Measurements from ENCODE around the gene RAB40C.

The RAB40C gene

DNA sequence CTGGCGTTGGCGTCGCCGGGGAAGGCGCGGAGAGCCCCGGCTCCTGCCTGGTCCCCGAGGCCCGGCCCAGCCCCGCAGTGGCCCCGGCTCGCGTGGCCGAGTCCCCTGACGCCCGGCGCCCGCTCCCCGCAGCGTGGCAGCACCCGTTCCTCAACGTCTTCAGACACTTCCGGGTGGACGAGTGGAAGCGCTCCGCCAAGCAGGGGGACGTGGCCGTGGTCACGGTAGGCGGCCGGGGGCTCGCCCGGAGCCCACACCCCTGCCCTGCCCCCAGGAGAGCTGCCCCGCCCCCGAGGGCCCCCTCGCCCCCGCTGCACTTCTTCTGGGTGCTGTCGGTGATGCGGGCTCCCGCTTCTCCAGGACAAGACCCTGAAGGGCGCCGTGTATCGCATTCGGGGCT, 59.8 kb downstream of the RAB40C start:
- no peak for DNase-seq

GRCh38 chr16:651844-652243, 62.0 kb downstream of the RAB40C start:
- DNase-seq, result no peak

DNA sequence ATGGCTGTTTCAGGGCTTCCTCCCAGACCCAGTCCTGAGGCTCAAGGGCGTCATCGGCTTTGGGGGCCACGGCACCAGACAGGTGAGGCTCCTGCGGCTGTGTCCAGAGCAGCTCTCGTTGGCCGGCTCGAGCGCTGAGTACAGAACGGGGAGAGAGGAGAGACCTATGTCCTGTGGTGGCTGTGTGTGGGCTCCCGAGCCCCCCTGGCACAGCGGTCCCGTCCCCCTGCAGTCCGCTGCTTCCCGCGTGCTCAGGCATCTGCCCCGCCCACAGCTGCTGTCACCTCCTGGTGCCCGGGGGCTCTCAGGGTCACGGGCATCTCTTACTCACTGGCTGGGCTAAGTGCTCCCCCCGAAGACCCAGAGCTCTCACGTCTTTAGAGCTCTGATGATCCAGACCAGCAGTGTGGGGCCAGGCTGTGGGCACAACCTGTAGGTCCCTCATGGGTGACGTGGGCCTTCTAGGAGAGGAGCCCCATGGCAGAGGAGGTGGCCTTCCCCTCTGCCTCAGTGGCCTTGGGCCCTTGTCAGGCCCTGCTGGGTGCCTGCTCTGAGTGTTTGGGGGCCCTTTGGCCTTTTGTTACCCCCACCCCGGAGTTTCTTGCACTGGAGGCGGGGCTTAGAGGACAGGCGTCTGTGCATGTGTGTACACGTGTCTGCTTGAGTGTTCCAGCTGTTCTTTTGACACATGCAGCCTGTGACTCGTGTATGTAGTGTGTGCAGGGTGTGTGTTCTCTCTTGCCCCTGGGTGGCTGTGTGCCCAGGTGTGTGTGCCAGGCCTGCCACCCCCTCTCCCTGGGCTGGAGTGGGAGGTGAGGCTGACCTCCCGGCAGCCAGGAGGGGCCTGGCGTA, 62.8 kb downstream of the RAB40C start:
- DNase-seq, result no peak

GRCh38 chr16:654034-654433, 64.2 kb downstream of the RAB40C start:
- no peak for DNase-seq

DNA sequence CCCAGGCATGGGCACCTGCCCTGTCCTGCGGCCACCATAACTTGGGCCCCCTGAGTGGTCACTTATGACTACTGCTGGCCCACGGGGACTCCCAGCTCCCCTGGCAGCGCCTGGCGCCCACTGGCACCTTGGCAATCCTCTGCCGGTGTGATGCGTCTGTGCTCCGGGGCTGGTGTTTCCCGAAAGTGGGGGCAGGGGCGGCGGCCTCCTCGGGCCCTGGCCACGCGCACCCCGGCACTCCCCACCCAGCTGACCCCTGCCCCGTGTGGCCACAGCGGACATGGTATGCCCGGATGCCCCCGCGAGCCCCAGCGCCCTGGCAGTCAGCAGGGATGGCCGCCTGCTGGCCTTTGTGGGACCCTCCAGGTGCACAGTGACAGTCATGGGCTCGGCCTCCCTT, 67.6 kb downstream of the RAB40C start:
- no peak for DNase-seq

DNA sequence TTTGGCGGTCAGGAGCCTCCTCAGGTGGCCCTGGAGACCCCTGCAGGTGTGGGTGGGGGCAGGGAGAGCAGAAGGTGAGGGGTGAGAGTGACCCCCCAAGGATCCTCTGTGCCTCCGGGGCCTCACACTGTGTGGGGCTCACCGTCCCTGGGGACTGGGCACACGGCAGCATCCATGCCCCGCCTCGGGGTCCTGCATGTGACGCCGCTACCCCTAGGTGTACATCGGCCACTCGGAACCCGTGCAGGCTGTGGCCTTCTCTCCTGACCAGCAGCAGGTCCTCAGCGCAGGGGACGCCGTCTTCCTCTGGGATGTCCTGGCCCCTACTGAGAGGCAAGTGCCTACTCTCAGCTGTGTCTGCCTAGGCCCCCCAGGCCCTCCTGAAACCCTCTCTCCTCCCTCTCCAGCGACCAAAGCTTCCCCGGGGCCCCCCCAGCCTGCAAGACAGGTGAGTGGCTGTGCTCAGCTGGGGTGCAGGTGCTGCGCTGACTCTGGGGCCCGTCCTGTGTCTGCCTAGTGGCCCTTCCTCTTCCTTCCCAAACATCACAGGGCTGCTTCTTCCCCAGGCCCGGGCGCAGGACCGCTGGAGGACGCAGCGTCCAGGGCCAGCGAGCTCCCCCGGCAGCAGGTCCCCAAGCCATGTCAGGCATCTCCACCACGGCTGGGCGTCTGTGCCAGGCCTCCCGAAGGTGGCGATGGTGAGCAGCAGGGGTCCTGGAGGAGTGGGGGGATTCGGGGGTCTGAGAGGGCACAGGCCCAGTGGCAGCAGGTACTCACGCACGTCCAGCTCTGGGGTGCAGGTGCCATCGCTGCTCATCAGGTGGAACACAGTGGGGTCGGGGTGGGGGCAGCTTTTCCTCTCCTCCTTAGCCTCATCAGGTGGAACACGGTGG, 69.1 kb downstream of the RAB40C start:
- DNase-seq, result no peak

DNA sequence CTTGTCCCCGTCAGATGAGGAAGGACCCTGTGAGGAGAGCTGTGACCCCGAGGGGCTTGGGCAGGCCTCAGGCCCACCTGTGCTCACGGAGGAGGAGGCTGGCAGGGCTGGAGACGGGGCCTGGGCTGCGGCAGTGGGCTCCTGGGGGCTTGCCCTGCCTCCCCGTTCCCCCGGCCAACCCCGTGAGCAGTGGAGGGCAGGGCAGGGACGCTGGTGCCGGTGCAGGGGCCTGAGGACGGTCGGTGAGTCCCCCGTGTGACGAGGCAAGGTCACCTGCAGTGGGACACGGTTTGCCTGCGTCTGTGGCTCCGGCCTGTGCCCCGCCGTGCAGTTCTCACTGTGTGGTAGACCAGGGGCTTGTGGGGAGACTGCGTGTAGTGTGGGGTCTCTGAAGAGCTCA, 69.8 kb downstream of the RAB40C start:
- DNase-seq, result no peak

GRCh38 chr16:660132-660458, 70.2 kb downstream of the RAB40C start:
- DNase-seq, result no peak

DNA sequence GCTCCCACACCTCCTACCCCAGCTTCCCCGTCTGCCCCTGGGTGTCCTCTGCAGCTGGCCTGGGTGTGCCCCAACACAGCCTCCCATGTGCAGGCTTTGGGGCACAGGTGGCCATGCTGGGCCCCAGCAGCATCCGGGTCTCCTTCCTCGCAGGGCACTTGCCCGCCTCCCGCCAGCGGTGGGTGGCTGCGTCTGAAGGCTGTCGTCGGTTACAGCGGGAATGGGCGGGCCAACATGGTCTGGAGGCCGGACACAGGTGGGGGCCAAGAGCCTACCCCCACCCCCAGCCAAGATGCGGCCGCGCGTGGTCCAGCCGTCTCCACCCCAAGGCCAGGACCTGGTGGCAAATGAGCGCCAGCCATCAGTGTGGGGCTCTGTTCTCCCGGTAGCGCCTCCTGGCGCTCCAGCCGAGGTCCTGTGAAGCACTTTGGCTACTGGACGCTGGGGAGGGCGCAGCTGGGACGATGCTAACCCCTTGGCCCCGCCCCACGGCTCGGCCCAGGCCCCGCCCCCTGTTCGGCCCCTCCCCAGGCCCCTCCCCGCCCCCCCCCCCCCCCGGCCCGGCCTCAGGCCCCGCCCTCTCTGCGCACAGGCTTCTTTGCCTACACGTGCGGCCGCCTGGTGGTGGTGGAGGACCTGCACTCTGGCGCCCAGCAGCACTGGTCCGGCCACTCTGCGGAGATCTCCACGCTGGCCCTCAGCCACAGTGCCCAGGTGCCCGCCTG, 70.8 kb downstream of the RAB40C start:
- no peak for DNase-seq

GRCh38 chr16:661184-661821, 71.4 kb downstream of the RAB40C start:
- DNase-seq, result no peak

DNA sequence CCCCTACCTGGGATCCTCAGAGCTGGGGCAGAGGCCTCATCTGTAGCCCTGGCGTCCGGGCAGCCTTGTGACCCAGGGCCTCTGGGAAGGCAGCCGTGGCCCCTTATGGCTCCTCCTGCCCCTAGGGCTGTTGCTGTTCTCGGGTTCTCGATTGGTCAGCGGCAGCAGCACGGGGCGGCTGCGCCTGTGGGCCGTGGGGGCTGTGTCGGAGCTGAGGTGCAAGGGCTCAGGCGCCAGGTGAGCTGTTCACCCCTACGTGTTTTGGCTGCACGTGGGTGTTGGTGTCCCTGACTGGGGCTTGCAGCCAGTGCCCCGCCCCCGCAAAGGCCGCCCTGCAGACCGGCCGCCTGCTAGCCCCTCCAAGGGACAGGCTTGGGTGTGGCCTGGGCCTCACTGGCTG, 72.2 kb downstream of the RAB40C start:
- no peak for DNase-seq

GRCh38 chr16:662597-662996, 72.7 kb downstream of the RAB40C start:
- no peak for DNase-seq

DNA sequence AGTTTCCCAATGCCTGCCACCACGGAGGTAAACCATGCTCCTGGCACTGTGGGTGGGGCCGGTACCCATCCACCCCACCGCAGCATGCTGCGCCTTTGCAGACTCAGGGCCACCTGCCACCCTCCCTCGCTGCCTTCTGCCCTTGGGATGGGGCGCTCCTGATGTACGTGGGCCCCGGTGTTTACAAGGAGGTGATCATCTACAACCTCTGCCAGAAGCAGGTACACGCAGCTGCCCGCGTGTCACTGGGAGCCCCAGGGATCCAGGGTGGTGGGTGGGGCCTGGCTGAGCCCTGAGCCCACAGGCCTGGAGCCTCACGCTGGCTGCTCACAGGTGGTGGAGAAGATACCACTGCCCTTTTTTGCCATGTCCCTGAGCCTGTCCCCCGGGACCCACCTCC, 76.7 kb downstream of the RAB40C start:
- no peak for DNase-seq

- DNase-seq, result no peak
These were observed 77.4 kb downstream of the RAB40C start for GRCh38 chr16:667113-667779.

GRCh38 chr16:667780-668518, 78.1 kb downstream of the RAB40C start, which contains the start of gene RHOT2:
Gene RHOT2 (plus strand): TSS chr16:668132. CDS start chr16:668200, 68 bp downstream.
- DNase-seq, result peak; percentile 61

DNA sequence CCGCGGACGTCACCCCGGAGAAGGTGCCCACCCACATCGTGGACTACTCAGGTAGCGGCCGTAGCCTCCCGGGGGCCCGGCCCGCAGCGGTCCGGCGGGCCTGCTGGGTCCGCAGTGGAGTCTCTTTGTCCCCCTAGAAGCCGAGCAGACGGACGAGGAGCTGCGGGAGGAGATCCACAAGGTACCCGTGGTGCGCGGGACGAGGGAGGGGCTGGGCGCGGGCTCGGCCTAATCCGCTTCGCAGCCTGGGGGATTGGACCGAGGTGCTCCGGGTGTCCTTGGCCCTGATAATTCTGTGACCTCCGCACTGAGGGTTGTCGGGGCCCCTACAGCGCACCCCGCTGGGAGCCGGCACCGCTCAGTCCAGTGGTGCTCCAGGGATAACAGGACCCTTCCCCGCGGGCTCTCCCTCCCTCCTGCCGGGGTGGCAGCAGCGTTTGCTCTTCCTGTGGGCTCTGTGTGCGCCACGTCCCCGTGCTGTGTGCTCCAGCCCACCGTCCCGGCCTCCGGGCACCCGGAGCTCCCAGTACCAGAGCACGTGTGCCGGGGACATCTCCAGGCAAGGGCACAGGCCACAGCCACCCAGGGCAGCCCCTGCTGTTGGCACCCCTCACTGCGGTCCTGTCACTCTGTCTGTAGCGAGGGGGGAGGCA, 78.8 kb downstream of the RAB40C start:
- DNase-seq, result no peak

DNA sequence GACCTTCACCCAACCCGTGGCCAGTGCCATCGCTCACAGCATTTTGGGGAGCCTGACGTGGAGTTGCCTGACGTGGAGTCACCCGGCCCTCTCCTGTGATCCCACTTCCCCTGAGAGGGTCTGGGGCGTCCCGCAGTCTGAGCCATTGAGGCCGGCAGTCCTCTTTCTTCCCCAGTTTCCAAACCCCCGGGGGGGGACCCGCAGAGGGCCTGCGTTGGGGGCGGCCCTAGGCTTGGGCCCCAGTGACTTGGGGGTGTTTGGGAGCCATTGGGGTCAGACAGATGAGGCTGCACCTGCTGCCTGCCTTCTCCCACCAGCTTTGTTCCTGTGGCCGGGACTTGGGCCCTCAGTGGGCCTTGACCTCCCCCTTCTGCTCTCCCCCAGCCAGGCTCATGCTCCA, 79.8 kb downstream of the RAB40C start:
- DNase-seq, result no peak

- DNase-seq, result no peak
These were observed 80.9 kb downstream of the RAB40C start for GRCh38 chr16:670485-671352.

- no peak for DNase-seq
These were observed 81.7 kb downstream of the RAB40C start for GRCh38 chr16:671353-672131.

Data from NCI-H1105 treated with DMSO at 0.1 percent for 48 hours (cell line).